Endothelial cell of umbilical vein (primary cell): ENCODE results near the gene SCARF2. TPM values are rescaled to one million over a fixed set of nuclear protein-coding genes. Genes with fewer than 3 reads are reported as not detected.
"Not testable (repeated sequence)": the region's sequence is repeated elsewhere in the genome, so short reads cannot be mapped to it uniquely, and the experiment has no call there.

Source experiments
- BruUV-seq: library from RNA; stranded (reverse); fragments of 400-500 nt; replicated peaks from 2 replicates; lab custom pipeline; 2021; lab: Mats Ljungman, UMichigan
- CTCF ChIA-PET: fragments of 300-600, 350-600 bp; sonication (Branson Sonifier 250); formaldehyde crosslinking; loops from one replicate; lab custom pipeline; 2021; ENCODE audit warnings: antibody characterized with exemption, inconsistent platforms; lab: Charles Lee
- POLR2A ChIA-PET: fragments of 300-600, 350-600 bp; sonication (Branson Sonifier 250); formaldehyde crosslinking; loops from one replicate; lab custom pipeline; 2021; ENCODE audit warnings: antibody characterized with exemption, inconsistent platforms; lab: Charles Lee
- DNase-seq: peaks from one replicate; pipeline ENCODE4 v3.0.0-alpha.2; 2011; ENCODE audit warnings: low read depth, low spot score
- FAIRE-seq: peaks from 2 replicates; lab custom pipeline; 2011; peaks lifted over from hg19 to GRCh38; lab: Jason Lieb, UNC
- H2AFZ ChIP-seq: 2 replicates; pipeline ENCODE4 v1.6.0; 2012; ENCODE audit warnings: low read depth, low read length, control low read depth, inconsistent platforms
- H3K27ac ChIP-seq: 2 replicates; pipeline ENCODE4 v1.5.1; 2011; ENCODE audit warnings: low read depth, mild to moderate bottlenecking, control low read depth, low read length, moderate library complexity; ENCODE audit not compliant: insufficient read depth
- H3K27me3 ChIP-seq, 2 experiments: 2 replicates each; pipeline versions ENCODE4 v1.6.0 to v1.6.1; 2011; ENCODE audit warnings: low read length in 2 of 2, mixed read lengths in 1 of 2; ENCODE audit not compliant: control insufficient read depth in 2 of 2, insufficient read depth in 2 of 2
- H3K36me3 ChIP-seq, 2 experiments: 2 replicates in 1 of 2; 3 replicates in 1 of 2; pipeline ENCODE4 v1.5.1; 2011; ENCODE audit warnings: low read length in 2 of 2, mild to moderate bottlenecking in 1 of 2, moderate library complexity in 1 of 2; ENCODE audit not compliant: control insufficient read depth in 2 of 2, insufficient read depth in 2 of 2; ENCODE audit errors: extremely low read depth in 1 of 2
- H3K4me1 ChIP-seq: 3 replicates; pipeline ENCODE4 v1.5.1; 2011; ENCODE audit warnings: mild to moderate bottlenecking, low read length; ENCODE audit not compliant: control insufficient read depth, insufficient read depth; ENCODE audit errors: extremely low read depth
- H3K4me2 ChIP-seq: 2 replicates; pipeline ENCODE4 v1.6.1; 2011; ENCODE audit warnings: low read length, control low read depth, mixed read lengths; ENCODE audit not compliant: insufficient read depth
- H3K4me3 ChIP-seq, 3 experiments: fragments of 200-600 bp in 1 of 3; sonication (generic), shearing (Covaris generic) in 1 of 3; replicated peaks in 1 of 3; 2 replicates each; pipeline ENCODE4 v1.5.1; 2011 to 2016; ENCODE audit warnings: control low read depth in 3 of 3, low read length in 3 of 3, mild to moderate bottlenecking in 2 of 3, inconsistent platforms in 1 of 3, low read depth in 1 of 3, moderate library complexity in 1 of 3; ENCODE audit not compliant: insufficient read depth in 1 of 3
- H3K79me2 ChIP-seq: 2 replicates; pipeline ENCODE4 v1.6.0; 2012; ENCODE audit warnings: low read length, inconsistent platforms; ENCODE audit not compliant: control insufficient read depth, insufficient read depth
- H3K9ac ChIP-seq: replicated peaks from 2 replicates; pipeline ENCODE3; 2011; ENCODE audit warnings: low read length, control low read depth; ENCODE audit not compliant: insufficient read depth; ENCODE audit errors: extremely low read depth
- H3K9me1 ChIP-seq: replicated peaks from 3 replicates; pipeline ENCODE4 v1.6.0; 2011; ENCODE audit warnings: mild to moderate bottlenecking, low read length; ENCODE audit not compliant: control insufficient read depth, insufficient read depth; ENCODE audit errors: extremely low read depth
- H3K9me3 ChIP-seq: replicated peaks from 2 replicates; pipeline ENCODE4 v1.5.1; 2012; ENCODE audit warnings: low read length, inconsistent platforms; ENCODE audit not compliant: control insufficient read depth, insufficient read depth
- H4K20me1 ChIP-seq: replicated peaks from 2 replicates; pipeline ENCODE3; 2011; ENCODE audit warnings: mild to moderate bottlenecking, low read length; ENCODE audit not compliant: control insufficient read depth, insufficient read depth; ENCODE audit errors: extremely low read depth
- EZH2 ChIP-seq: IDR thresholded peaks from 2 replicates; pipeline ENCODE4 v1.6.1; 2012; ENCODE audit warnings: borderline replicate concordance, low read depth, mild to moderate bottlenecking, moderate library complexity, low read length, inconsistent platforms; ENCODE audit not compliant: severe bottlenecking
- FOS ChIP-seq: IDR thresholded peaks from 2 replicates; pipeline ENCODE4 v1.6.1; 2011; ENCODE audit warnings: mild to moderate bottlenecking, low read length, moderate library complexity, borderline replicate concordance; ENCODE audit not compliant: insufficient read depth
- GATA2 ChIP-seq: IDR thresholded peaks from 2 replicates; pipeline ENCODE4 v1.7.0; 2011; ENCODE audit warnings: low read depth, mild to moderate bottlenecking, moderate library complexity, mixed read lengths, low read length; ENCODE audit not compliant: insufficient read length, insufficient read depth
- JUN ChIP-seq: IDR thresholded peaks from 2 replicates; pipeline ENCODE4 v1.6.1; 2011; ENCODE audit warnings: borderline replicate concordance, low read depth; ENCODE audit not compliant: insufficient read length, insufficient read depth
- MYC ChIP-seq: IDR thresholded peaks from one replicate; pipeline ENCODE4 v1.6.1; 2011; ENCODE audit warnings: mild to moderate bottlenecking, low read depth, low read length
- POLR2A ChIP-seq: IDR thresholded peaks from 2 replicates; pipeline ENCODE4 v1.6.1; 2012; ENCODE audit warnings: low read depth, mild to moderate bottlenecking, control low read depth, low read length
- POLR2AphosphoS5 ChIP-seq: IDR thresholded peaks from 2 replicates; pipeline ENCODE4 v1.6.1; 2012; ENCODE audit warnings: low read depth, mild to moderate bottlenecking, control low read depth, low read length, moderate library complexity; ENCODE audit not compliant: insufficient read depth
- dilution Hi-C: fragments of 300-500 bp; cut with MboI; formaldehyde crosslinking; loops from one replicate; pipeline ENCODE4 v1.15.0; 2019; ENCODE audit warnings: low sequenced_read_pairs; ENCODE audit not compliant: extremely low pct_ligation_motif_present
- intact Hi-C: fragments of 100-400 bp; cut with micrococcal nuclease; formaldehyde crosslinking; loops from one replicate; pipeline ENCODE4 v1.10.0; 2022
- polyA plus RNA-seq, 4 experiments: library from polyadenylated mRNA; depleted of rRNA in 3 of 4; stranded (reverse) in 3 of 4; unstranded in 1 of 4; fragments of >200 nt; gene quantifications; 2 replicates each; pipeline versions ENCODE4 v1.2.1 to v1.2.3, GENCODE V29; 2011 to 2012; ENCODE audit warnings: missing spikeins in 1 of 4
- total RNA-seq: library from RNA; stranded (reverse); gene quantifications from 2 replicates; pipeline ENCODE4 v1.2.3, GENCODE V29; 2021
- TF ChIP-seq, protein P1 (sequence below), 2 donors: IDR thresholded peaks; 1 replicate in 1 of 2; 2 replicates in 1 of 2; pipeline ENCODE4 v1.5.1; 2011; ENCODE audit warnings: low read length in 2 of 2, mild to moderate bottlenecking in 2 of 2, moderate library complexity in 2 of 2, control low read depth in 1 of 2, inconsistent platforms in 1 of 2, low read depth in 1 of 2; ENCODE audit not compliant: insufficient read depth in 1 of 2; ENCODE audit errors: extremely low read depth in 1 of 2
- TF ChIP-seq, protein P2 (sequence below): IDR thresholded peaks from 2 replicates; pipeline ENCODE4 v1.6.1; 2011; ENCODE audit not compliant: insufficient read depth, insufficient read length

The SCARF2 gene
- total and polyA plus RNA-seq, 2 donors (not counting 3 experiments of a cell fraction or from before 2014, with no cell fraction given) = 15.7 to 20.1 TPM

DNA sequence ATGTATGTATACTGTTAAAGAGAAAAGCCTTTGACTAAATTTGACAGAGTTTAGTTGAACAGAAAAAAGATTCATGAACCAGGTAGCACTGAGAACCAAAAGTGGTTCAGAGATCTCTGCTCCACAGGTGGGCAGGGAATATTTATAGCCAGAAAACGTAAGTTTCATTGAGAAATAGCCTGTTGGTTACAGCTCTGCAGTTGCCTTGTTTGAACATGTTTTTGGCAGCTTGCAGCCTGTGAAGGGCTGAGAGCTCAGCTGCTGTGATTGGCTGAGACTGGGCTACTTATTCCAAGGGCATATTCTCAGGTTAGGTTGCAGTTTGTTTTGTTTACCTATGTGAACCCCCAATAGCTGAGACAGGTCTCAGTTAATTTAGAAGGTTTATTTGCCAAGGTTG, 57.1 kb downstream of the SCARF2 start:
- dilution Hi-C loops = no loop called here
- Histone ChIP-seq H2AFZ (no peak overlapping the region), H3K9me3 (no peaks in the 10 kb centered on the region), H3K79me2 (no peaks in the 10 kb centered on the region), H3K4me1 (no peaks in the 10 kb centered on the region), H4K20me1 (no peaks in the 10 kb centered on the region), H3K4me3 (no peak overlapping the region), H3K27ac (no peak overlapping the region), H3K9me1 (no peaks in the 10 kb centered on the region), H3K36me3 (no peaks in the 10 kb centered on the region), H3K4me2 (no peak overlapping the region), H3K9ac (no peak overlapping the region), H3K27me3 (peaks cover 6 to 16% of the 10 kb centered on the region in 2 experiments)
- ChIA-PET POLR2A (no interaction called here), CTCF (no interaction called here)
- intact Hi-C loops = no loop called here
- FAIRE-seq (no peak), DNase-seq (no peak)
- no TSS peak for BruUV-seq
- TF ChIP-seq MYC (no peak), POLR2AphosphoS5 (no peak), JUN (no peak), POLR2A (no peak), EZH2 (no peak), GATA2 (no peak), FOS (no peak)
- TF ChIP-seq, protein P1, sequence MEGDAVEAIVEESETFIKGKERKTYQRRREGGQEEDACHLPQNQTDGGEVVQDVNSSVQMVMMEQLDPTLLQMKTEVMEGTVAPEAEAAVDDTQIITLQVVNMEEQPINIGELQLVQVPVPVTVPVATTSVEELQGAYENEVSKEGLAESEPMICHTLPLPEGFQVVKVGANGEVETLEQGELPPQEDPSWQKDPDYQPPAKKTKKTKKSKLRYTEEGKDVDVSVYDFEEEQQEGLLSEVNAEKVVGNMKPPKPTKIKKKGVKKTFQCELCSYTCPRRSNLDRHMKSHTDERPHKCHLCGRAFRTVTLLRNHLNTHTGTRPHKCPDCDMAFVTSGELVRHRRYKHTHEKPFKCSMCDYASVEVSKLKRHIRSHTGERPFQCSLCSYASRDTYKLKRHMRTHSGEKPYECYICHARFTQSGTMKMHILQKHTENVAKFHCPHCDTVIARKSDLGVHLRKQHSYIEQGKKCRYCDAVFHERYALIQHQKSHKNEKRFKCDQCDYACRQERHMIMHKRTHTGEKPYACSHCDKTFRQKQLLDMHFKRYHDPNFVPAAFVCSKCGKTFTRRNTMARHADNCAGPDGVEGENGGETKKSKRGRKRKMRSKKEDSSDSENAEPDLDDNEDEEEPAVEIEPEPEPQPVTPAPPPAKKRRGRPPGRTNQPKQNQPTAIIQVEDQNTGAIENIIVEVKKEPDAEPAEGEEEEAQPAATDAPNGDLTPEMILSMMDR (IDR thresholded peaks at IDR 0.05; ENCODE audit: extremely low read depth in 1 of 2, insufficient read depth in 1 of 2, low read depth in 1 of 2, low read length in 2 of 2) = no peak
- TF ChIP-seq, protein P2, sequence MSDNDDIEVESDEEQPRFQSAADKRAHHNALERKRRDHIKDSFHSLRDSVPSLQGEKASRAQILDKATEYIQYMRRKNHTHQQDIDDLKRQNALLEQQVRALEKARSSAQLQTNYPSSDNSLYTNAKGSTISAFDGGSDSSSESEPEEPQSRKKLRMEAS = no peak

DNA sequence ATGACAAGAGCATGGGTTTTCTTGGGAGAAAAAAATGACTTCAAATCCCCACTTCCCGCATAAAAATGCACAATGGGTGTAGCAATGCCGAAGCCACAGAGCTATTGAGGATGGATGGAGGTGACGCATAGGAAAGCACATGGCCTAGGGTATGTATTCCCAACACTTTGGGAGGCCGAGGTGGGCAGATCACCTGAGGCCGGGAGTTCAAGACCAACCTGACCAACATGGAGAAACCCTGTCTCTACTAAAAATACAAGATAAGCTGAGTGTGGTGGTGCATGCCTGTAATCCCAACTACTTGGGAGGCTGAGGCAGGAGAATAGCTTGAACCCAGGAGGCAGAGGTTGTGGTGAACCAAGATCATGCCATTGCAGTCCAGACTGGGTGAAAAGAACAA, 58.9 kb downstream of the SCARF2 start:
- H3K4me3 ChIP-seq, H3K9me1 ChIP-seq, H2AFZ ChIP-seq, dilution Hi-C loops, H3K79me2 ChIP-seq, DNase-seq, H3K4me1 ChIP-seq, H3K4me2 ChIP-seq, H3K9me3 ChIP-seq, FAIRE-seq, H3K36me3 ChIP-seq, intact Hi-C loops, POLR2A ChIA-PET, H4K20me1 ChIP-seq, BruUV-seq, H3K9ac ChIP-seq, H3K27ac ChIP-seq: not testable (repeated sequence)
- H3K27me3 ChIP-seq = peaks cover 2 to 12% of the 10 kb centered on the region in 2 experiments
- CTCF ChIA-PET = interaction anchor here (0.7 to 1.0 kb wide), 2 partner anchors 78 to 1296 kb away, joined by 3 read pairs; no protein-coding TSS in a partner anchor
